Neural cell (in vitro differentiated cells): ENCODE measurements around the gene LRSAM1. TPM values are rescaled to one million over a fixed set of nuclear protein-coding genes. Genes with fewer than 3 reads are reported as not detected.

ENCODE experiments used
- H2AFZ ChIP-seq: fragments of 200-600, 300-800 bp; sonication (generic), shearing (Covaris generic); 2 replicates; pipeline ENCODE4 v1.6.0; 2014; ENCODE audit warnings: low read depth, mild to moderate bottlenecking, antibody characterized with exemption, low read length, moderate library complexity
- H3F3A ChIP-seq: fragments of 200-600 bp; shearing (Covaris generic); 2 replicates; pipeline ENCODE4 v1.6.1; 2016; ENCODE audit warnings: mild to moderate bottlenecking, moderate library complexity, mixed read lengths, antibody characterized with exemption, low read length; ENCODE audit not compliant: insufficient read depth, poor library complexity, severe bottlenecking
- H3K27ac ChIP-seq: fragments of 200-600, 300-800 bp; sonication (generic), shearing (Covaris generic); 2 replicates; pipeline ENCODE4 v1.5.1; 2014; ENCODE audit warnings: mild to moderate bottlenecking, low read length, moderate library complexity
- H3K27me3 ChIP-seq: fragments of 300-800, 200-600 bp; sonication (generic), shearing (Covaris generic); 2 replicates; pipeline ENCODE4 v1.6.0; 2014; ENCODE audit warnings: mild to moderate bottlenecking, low read depth, low read length, moderate library complexity; ENCODE audit not compliant: insufficient read depth
- H3K36me3 ChIP-seq: fragments of 300-800, 200-600 bp; sonication (generic), shearing (Covaris generic); 2 replicates; pipeline ENCODE4 v1.5.1; 2014; ENCODE audit warnings: mild to moderate bottlenecking, antibody characterized with exemption, low read length, moderate library complexity; ENCODE audit not compliant: insufficient read depth
- H3K4me2 ChIP-seq: fragments of 300-800, 200-600 bp; sonication (generic), shearing (Covaris generic); 2 replicates; pipeline ENCODE4 v1.6.0; 2014; ENCODE audit warnings: mild to moderate bottlenecking, low read length
- H3K4me3 ChIP-seq: fragments of 300-800, 200-600 bp; sonication (generic), shearing (Covaris generic); 2 replicates; pipeline ENCODE4 v1.5.1; 2014; ENCODE audit warnings: mild to moderate bottlenecking, low read length, moderate library complexity
- H3K79me2 ChIP-seq: fragments of 200-600 bp; shearing (Covaris generic); replicated peaks from 2 replicates; pipeline ENCODE4 v1.6.0; 2014; ENCODE audit warnings: mild to moderate bottlenecking, low read length, moderate library complexity; ENCODE audit not compliant: insufficient read depth
- H3K9ac ChIP-seq: fragments of 300-800, 200-600 bp; sonication (generic), shearing (Covaris generic); 2 replicates; pipeline ENCODE4 v1.6.1; 2016; ENCODE audit warnings: mild to moderate bottlenecking, low read length, mixed read lengths
- H3K9me2 ChIP-seq: fragments of 200-600 bp; shearing (Covaris generic); 2 replicates; pipeline ENCODE4 v1.6.1; 2016; ENCODE audit warnings: mild to moderate bottlenecking, low read length, mixed read lengths; ENCODE audit not compliant: insufficient read depth
- H3K9me3 ChIP-seq: fragments of 200-600, 300-800 bp; sonication (generic), shearing (Covaris generic); 2 replicates; pipeline ENCODE4 v1.6.1; 2016; ENCODE audit warnings: mild to moderate bottlenecking, mixed run types, low read length, moderate library complexity, mixed read lengths
- H4K20me1 ChIP-seq: fragments of 200-600 bp; shearing (Covaris generic); 2 replicates; pipeline ENCODE4 v1.6.1; 2016; ENCODE audit warnings: mild to moderate bottlenecking, mixed run types; ENCODE audit not compliant: insufficient read depth
- CTCF ChIP-seq: fragments of 450-650 bp; IDR thresholded peaks from 2 replicates; pipeline ENCODE4 v1.5.1; 2014; ENCODE audit warnings: antibody characterized with exemption, mild to moderate bottlenecking, moderate library complexity; ENCODE audit not compliant: poor library complexity, severe bottlenecking
- EP300 ChIP-seq: fragments of 450-650 bp; conservative IDR thresholded peaks from 2 replicates; pipeline ENCODE4 v1.6.1; 2014; ENCODE audit warnings: antibody characterized with exemption, mild to moderate bottlenecking, moderate library complexity; ENCODE audit not compliant: poor library complexity, severe bottlenecking
- EZH2 ChIP-seq: fragments of 200-600, 300-800 bp; shearing (Covaris generic), sonication (generic); IDR thresholded peaks from 2 replicates; pipeline ENCODE4 v1.6.1; 2014; ENCODE audit warnings: antibody characterized with exemption, low read length, borderline replicate concordance, mild to moderate bottlenecking; ENCODE audit not compliant: insufficient read depth, poor library complexity, severe bottlenecking
- MXI1 ChIP-seq: fragments of 450-650 bp; conservative IDR thresholded peaks from 2 replicates; pipeline ENCODE4 v1.6.1; 2014; ENCODE audit warnings: antibody characterized with exemption, mild to moderate bottlenecking; ENCODE audit not compliant: poor library complexity, severe bottlenecking
- POLR2AphosphoS5 ChIP-seq: IDR thresholded peaks from 2 replicates; pipeline ENCODE4 v1.6.1; 2012
- RAD21 ChIP-seq: fragments of 450-650 bp; conservative IDR thresholded peaks from 2 replicates; pipeline ENCODE4 v1.6.1; 2014; ENCODE audit warnings: antibody characterized with exemption, mild to moderate bottlenecking, moderate library complexity
- SMC3 ChIP-seq: fragments of 450-650 bp; conservative IDR thresholded peaks from 2 replicates; pipeline ENCODE4 v1.6.1; 2014; ENCODE audit warnings: antibody characterized with exemption, mild to moderate bottlenecking, moderate library complexity; ENCODE audit not compliant: poor library complexity
- TAF1 ChIP-seq: IDR thresholded peaks from 2 replicates; pipeline ENCODE4 v1.6.1; 2012; ENCODE audit warnings: low read depth
- polyA plus RNA-seq: library from polyadenylated mRNA; depleted of rRNA; stranded (reverse); fragments of >200 nt; gene quantifications from 2 replicates; pipeline ENCODE4 v1.2.3, GENCODE V29; 2014
- TF ChIP-seq, protein P1 (sequence below): IDR thresholded peaks from 2 replicates; pipeline ENCODE4 v1.6.1; 2012; ENCODE audit warnings: borderline replicate concordance

The LRSAM1 gene
- polyA plus RNA-seq, 1 donor from 2014 or later = 21.6 TPM

- H2AFZ ChIP-seq = no peak overlapping the region
- H3K36me3 ChIP-seq = no peaks in the 10 kb centered on the region
- H3K9ac ChIP-seq = no peak overlapping the region
- H3K79me2 ChIP-seq = no peaks in the 10 kb centered on the region
- H3K27ac ChIP-seq = no peak overlapping the region
- no peak overlapping the region for H3K4me2 ChIP-seq
- H3F3A ChIP-seq = no peaks in the 10 kb centered on the region
- no peaks in the 10 kb centered on the region for H3K9me3 ChIP-seq
- TF ChIP-seq, protein P1, sequence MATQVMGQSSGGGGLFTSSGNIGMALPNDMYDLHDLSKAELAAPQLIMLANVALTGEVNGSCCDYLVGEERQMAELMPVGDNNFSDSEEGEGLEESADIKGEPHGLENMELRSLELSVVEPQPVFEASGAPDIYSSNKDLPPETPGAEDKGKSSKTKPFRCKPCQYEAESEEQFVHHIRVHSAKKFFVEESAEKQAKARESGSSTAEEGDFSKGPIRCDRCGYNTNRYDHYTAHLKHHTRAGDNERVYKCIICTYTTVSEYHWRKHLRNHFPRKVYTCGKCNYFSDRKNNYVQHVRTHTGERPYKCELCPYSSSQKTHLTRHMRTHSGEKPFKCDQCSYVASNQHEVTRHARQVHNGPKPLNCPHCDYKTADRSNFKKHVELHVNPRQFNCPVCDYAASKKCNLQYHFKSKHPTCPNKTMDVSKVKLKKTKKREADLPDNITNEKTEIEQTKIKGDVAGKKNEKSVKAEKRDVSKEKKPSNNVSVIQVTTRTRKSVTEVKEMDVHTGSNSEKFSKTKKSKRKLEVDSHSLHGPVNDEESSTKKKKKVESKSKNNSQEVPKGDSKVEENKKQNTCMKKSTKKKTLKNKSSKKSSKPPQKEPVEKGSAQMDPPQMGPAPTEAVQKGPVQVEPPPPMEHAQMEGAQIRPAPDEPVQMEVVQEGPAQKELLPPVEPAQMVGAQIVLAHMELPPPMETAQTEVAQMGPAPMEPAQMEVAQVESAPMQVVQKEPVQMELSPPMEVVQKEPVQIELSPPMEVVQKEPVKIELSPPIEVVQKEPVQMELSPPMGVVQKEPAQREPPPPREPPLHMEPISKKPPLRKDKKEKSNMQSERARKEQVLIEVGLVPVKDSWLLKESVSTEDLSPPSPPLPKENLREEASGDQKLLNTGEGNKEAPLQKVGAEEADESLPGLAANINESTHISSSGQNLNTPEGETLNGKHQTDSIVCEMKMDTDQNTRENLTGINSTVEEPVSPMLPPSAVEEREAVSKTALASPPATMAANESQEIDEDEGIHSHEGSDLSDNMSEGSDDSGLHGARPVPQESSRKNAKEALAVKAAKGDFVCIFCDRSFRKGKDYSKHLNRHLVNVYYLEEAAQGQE = no peak
- TF ChIP-seq TAF1 (no peak), CTCF (no peak)
- no peaks in the 10 kb centered on the region for H4K20me1 ChIP-seq
- H3K27me3 ChIP-seq = no peaks in the 10 kb centered on the region
- H3K4me3 ChIP-seq = no peak overlapping the region
- no peaks in the 10 kb centered on the region for H3K9me2 ChIP-seq
Measured at GRCh38 chr9:127415657-127416056, 35.7 kb upstream of the LRSAM1 start.

- TF ChIP-seq CTCF = no peak
- TF ChIP-seq, protein P1 = no peak
- TF ChIP-seq TAF1 = no peak
- no peak for TF ChIP-seq POLR2AphosphoS5
- TF ChIP-seq EZH2 = no peak
- no peak for TF ChIP-seq SMC3
- TF ChIP-seq MXI1 = no peak
- TF ChIP-seq RAD21 = no peak
- no peak for TF ChIP-seq EP300
Measured at GRCh38 chr9:127417131-127418036, 33.9 kb upstream of the LRSAM1 start.

More at GRCh38 chr9:127417131-127418036, 33.9 kb upstream of the LRSAM1 start:
- H3K27me3 ChIP-seq = no peaks in the 10 kb centered on the region
- H3K4me2 ChIP-seq = no peak overlapping the region
- no peaks in the 10 kb centered on the region for H4K20me1 ChIP-seq
- no peak overlapping the region for H2AFZ ChIP-seq
- no peak overlapping the region for H3K27ac ChIP-seq
- H3K9ac ChIP-seq = no peak overlapping the region
- no peaks in the 10 kb centered on the region for H3K36me3 ChIP-seq
- H3K4me3 ChIP-seq = no peak overlapping the region
- H3K79me2 ChIP-seq = no peaks in the 10 kb centered on the region
- no peaks in the 10 kb centered on the region for H3K9me2 ChIP-seq
- no peaks in the 10 kb centered on the region for H3K9me3 ChIP-seq
- no peaks in the 10 kb centered on the region for H3F3A ChIP-seq
